Omental fat pad (tissue), 4 donors: ENCODE measurements around the gene SLC22A5. TPM values are rescaled to one million over a fixed set of nuclear protein-coding genes. Genes with fewer than 3 reads are reported as not detected.
"Not testable (repeated sequence)": the region's sequence is repeated elsewhere in the genome, so short reads cannot be mapped to it uniquely, and the experiment has no call there.

Source experiments
- ATAC-seq: fragments of 150-250 bp; one replicate; pipeline ENCODE4 v1.9.1; 2016; ENCODE audit warnings: mild to moderate bottlenecking, moderate library complexity; ENCODE audit not compliant: low FRiP score
- DNase-seq: peaks from one replicate; pipeline ENCODE4 v3.0.0-alpha.2; 2019; ENCODE audit warnings: low spot score
- total RNA-seq, 4 donors: library from RNA; depleted of rRNA; stranded (reverse); fragments of >200 nt; gene quantifications; one replicate each; pipeline ENCODE4 v1.1.0, GENCODE V29; 2016
- TF ChIP-seq, protein P1 (sequence below), 3 donors: fragments of 450-650 bp; IDR thresholded peaks; one replicate each; pipeline ENCODE4 v1.5.1; 2016 to 2017; ENCODE audit warnings: antibody characterized with exemption in 3 of 3, mild to moderate bottlenecking in 3 of 3, moderate library complexity in 2 of 3

The SLC22A5 gene
- total RNA-seq, 4 donors from 2014 or later, result 7.6 to 38.7 (median 28.6) TPM

DNA sequence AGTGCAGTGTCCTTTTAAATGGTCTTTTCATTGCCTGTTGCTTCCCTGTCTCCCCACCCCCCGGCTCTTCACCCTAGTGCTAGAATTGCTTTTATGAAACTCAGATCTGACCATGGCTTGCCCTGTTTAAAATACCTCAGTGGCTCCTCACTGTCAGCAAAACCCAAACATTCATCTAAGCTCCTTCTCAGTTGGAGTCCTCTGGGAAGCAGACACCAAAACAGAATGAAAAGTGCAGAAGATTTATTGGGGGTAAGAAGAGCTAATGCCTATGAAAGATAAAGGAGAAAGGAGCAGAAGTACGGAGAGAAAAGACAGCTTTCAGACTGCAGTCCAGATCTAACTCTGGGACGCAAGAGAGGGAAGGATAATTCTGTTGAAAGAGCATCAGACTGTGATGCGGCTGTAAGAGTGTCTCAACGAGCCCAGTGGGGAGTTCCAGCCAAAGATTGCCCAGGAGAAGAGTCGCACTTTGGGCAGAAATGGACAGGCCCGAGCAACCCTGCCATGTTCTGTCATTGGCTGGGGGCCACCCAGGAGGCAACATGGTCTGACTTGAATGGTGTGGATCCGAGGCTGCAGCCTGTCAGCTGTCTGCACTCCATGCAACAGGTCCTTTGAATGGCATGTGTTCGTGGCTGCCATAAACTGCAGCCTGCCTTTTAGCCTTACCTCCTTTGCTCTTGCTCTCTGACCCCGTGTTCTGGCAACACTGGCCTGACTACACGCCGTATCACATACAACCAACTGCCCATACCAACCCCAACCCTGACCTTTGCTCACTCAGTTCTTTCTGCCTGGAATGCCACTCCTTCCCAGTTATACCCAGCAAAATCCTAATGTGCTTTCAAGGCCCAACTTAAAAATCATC, 65.1 kb downstream of the SLC22A5 start:
- DNase-seq (no peak), ATAC-seq (no peak)
- TF ChIP-seq, protein P1, sequence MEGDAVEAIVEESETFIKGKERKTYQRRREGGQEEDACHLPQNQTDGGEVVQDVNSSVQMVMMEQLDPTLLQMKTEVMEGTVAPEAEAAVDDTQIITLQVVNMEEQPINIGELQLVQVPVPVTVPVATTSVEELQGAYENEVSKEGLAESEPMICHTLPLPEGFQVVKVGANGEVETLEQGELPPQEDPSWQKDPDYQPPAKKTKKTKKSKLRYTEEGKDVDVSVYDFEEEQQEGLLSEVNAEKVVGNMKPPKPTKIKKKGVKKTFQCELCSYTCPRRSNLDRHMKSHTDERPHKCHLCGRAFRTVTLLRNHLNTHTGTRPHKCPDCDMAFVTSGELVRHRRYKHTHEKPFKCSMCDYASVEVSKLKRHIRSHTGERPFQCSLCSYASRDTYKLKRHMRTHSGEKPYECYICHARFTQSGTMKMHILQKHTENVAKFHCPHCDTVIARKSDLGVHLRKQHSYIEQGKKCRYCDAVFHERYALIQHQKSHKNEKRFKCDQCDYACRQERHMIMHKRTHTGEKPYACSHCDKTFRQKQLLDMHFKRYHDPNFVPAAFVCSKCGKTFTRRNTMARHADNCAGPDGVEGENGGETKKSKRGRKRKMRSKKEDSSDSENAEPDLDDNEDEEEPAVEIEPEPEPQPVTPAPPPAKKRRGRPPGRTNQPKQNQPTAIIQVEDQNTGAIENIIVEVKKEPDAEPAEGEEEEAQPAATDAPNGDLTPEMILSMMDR (IDR thresholded peaks at IDR 0.05), result no peak

DNA sequence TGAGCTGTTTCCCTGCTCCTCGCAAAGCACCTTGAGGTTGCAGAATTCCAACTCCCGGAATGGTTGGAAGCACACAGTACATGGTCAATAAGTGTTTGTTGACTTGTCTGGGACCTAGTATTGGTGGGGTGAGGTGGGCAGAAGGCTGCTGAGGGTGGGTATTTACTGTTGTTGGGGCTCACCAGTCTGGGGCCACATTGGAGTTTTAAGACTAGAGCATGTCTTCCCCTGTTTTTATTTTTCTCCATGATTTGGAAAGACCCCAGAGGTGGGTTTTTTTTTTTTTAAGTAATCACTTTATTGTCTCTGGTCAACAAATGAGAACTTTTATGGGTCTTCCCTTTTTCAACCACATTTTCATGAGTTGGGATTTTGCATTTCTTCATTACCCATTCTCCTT, 65.9 kb downstream of the SLC22A5 start:
- DNase-seq, result no peak
- TF ChIP-seq, protein P1 (IDR thresholded peaks at IDR 0.05), result no peak
- no peak for ATAC-seq

DNA sequence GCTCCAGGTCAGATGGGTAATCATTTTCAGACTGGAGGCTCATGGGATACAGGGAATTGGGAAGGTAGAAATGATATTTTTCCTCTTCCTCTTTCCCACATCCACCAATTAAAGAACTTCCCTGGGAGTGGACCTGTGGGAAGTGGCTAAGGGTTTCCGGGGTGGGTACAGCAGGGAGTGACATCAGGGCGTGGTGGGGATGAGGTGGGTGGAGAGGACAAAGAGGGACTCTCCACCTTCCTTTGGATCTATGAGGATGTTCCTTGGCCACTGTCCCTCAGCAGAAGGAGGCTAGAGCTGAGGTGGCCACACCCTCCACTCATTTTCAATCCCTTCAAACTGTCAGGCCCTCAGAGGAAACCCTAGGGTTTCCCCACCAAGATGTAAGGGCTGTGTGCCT, 66.4 kb downstream of the SLC22A5 start:
- TF ChIP-seq, protein P1 (IDR thresholded peaks at IDR 0.05), result no peak
- ATAC-seq (no peak), DNase-seq (no peak)

DNA sequence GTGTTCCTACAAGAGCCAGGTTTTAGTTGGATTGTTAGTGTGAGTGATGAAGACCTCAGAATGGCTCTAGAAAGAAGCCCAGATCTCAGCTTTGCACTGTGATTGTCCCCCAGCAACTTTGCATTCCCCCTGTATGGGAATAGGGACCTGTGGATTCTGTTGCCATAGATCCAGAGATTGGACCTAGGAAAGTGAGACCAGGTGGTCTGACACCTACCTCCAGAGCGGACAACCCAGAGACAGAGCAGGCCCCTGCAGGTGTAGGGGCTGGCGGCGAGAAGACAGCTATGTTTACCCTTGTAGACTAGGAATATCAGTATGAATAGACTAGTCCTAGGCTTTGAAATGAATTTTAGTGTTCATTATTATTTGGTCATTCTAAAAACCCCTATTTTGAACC, 67.4 kb downstream of the SLC22A5 start:
- DNase-seq (no peak), ATAC-seq (no peak)
- TF ChIP-seq, protein P1 (IDR thresholded peaks at IDR 0.05), result no peak

DNA sequence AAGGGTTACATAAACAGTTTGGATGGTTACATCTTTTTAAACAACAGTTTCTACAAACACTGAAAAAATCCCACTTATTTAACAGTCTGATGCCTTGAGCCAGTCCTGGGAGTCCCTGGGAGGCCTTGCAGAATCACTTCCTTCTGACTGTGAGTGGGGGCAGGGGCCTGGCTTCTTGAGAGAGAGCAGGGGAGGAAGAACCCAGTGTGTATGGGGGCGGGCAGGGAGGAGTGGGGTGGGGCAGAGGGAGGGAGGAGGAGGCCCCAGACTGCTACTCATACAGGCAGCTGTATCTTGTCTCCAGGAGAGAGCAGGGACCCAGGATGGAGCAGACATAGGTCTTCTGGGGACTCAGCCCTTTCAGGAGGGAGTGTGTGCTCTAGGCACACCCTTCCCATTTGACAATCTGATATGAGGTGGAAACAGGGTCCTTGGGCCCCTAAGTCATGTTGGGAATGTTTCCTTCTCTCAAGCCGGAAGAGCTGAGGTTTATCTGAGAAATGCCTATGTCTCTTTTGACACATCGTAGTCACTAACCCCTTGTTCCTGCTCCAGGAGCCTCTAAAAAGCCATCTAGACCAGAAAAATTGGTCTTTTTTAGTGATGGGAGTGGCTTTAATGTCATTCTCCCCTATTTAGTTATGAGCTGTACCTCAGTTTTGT, 68.2 kb downstream of the SLC22A5 start:
- TF ChIP-seq, protein P1 (IDR thresholded peaks at IDR 0.05), result no peak
- DNase-seq (peak; percentile 70), ATAC-seq (peak; percentile 72)

DNA sequence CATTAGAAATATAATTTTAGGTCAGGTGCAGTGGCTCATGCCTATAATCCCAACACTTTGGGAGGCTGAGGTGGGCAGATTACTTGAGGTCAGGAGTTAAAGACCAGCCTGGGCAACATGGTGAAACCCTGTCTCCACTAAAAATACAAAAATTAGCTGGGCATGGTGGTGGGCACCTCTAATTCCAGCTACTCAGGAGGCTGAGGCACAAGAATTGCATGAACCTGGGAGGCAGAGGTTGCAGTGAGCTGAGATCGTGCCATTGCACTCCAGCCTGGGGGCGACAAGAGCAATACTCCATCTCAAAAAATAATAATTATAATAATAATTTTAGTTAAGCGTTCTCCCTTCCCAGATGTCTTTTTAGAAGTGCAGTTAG, 68.7 kb downstream of the SLC22A5 start:
- not testable (repeated sequence) for ATAC-seq, DNase-seq

DNA sequence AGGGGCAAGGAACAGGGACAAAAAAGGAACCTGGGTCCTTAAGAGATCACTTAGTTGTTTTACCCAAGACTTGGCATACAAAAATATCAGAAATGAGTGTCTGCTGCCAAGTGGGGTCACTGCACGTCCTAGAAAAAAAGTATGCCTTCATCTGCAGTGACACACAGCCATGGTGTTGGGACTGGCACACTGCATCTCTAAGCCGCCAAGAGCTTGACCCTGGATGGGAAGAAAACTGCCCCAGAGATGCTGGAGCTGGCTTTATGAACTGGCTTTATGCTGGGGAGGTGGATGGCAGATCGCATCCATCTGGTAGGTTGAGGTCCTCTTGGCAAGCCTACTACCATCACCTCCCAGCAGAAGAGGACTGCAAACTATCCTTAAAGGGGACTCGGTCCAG, 69.4 kb downstream of the SLC22A5 start:
- ATAC-seq (no peak), DNase-seq (no peak)
- TF ChIP-seq, protein P1 (IDR thresholded peaks at IDR 0.05), result no peak
